ENCODE results near the gene PLEKHM1. TPM values are rescaled to one million over a fixed set of nuclear protein-coding genes. Genes with fewer than 3 reads are reported as not detected.
A peak's percentile ranks its signal among the peaks of the same experiment; 100 is the strongest.
"Not testable (repeated sequence)": the region's sequence is repeated elsewhere in the genome, so short reads cannot be mapped to it uniquely, and the experiment has no call there.

The PLEKHM1 gene
- total and polyA plus RNA-seq, 2 of the 13 experiments (the other 11 are each of a cell fraction or from before 2014, with no cell fraction given) = 7.6 to 13.5 TPM

GRCh38 chr17:45472249-45472648 is 18.3 kb downstream of the PLEKHM1 start (continued):
- TF ChIP-seq FOXP4 (CRISPR knock-in tag; IDR thresholded peaks at IDR 0.05) (0 out of 2 replicates have a peak, but pooled peaks have one; percentile 24), ZMYM4 (CRISPR knock-in tag; IDR thresholded peaks at IDR 0.05) (0 out of 2 replicates have a peak, but pooled peaks have one; percentile 14), MED1 (CRISPR knock-in tag; IDR thresholded peaks at IDR 0.05) (0 out of 2 replicates have a peak, but pooled peaks have one; percentile 8), PAXIP1 (CRISPR knock-in tag; conservative IDR thresholded peaks at IDR 0.05) (0 out of 2 replicates have a peak, but pooled peaks have one; percentile 17), ZNF331 (CRISPR knock-in tag; IDR thresholded peaks at IDR 0.05) (0 out of 2 replicates have a peak, but pooled peaks have one; percentile 47), ZNF687 (CRISPR knock-in tag; IDR thresholded peaks at IDR 0.05) (peak; percentile 41; the same call in 1 of the 2 replicates), ZFP1 (CRISPR knock-in tag; IDR thresholded peaks at IDR 0.05) (0 out of 2 replicates have a peak, but pooled peaks have one; percentile 30), GFI1 (CRISPR knock-in tag; IDR thresholded peaks at IDR 0.05; ENCODE audit: borderline replicate concordance) (peak; percentile 90), ETV5 (CRISPR knock-in tag; IDR thresholded peaks at IDR 0.05; ENCODE audit: borderline replicate concordance) (peak; percentile 53; the same call in 1 of the 2 replicates), RXRA (CRISPR knock-in tag; IDR thresholded peaks at IDR 0.05) (0 out of 2 replicates have a peak, but pooled peaks have one; percentile 15), PHF21A (CRISPR knock-in tag; IDR thresholded peaks at IDR 0.05) (peak; percentile 71)

- POLR2A ChIA-PET; in situ Hi-C loops (cut with HindIII; ENCODE audit: extremely low pct_ligation_motif_present, low pct_unique_long_range_greater_than_20kb); intact Hi-C loops (cut with micrococcal nuclease; ENCODE audit: unreplicated experiment); H3K4me3 ChIP-seq (replicated peaks in 1 of 3; ENCODE audit: insufficient read depth in 1 of 3, low read depth in 2 of 3, low read length in 3 of 3); H3K9ac ChIP-seq (ENCODE audit: insufficient read depth, low read depth, low read length); H3K4me2 ChIP-seq (ENCODE audit: low read depth, low read length); DNase-seq (ENCODE audit: low spot score); H3K9me3 ChIP-seq (ENCODE audit: low read length); H3K79me2 ChIP-seq (ENCODE audit: insufficient read depth, low read length); FAIRE-seq; H3K27me3 ChIP-seq (ENCODE audit: control insufficient read depth in 1 of 2, insufficient read depth in 2 of 2, low read length in 2 of 2); BruUV-seq (replicated peaks); H3K27ac ChIP-seq (ENCODE audit: extremely low read length, insufficient read depth, low read length); ATAC-seq; H2AFZ ChIP-seq (ENCODE audit: low read length); H4K20me1 ChIP-seq (ENCODE audit: insufficient read depth, low read length); CTCF ChIA-PET (ENCODE audit: low intra/inter-chr PET ratio, low total read pairs); H3K36me3 ChIP-seq (replicated peaks in 1 of 2; ENCODE audit: control insufficient read depth in 1 of 2, insufficient read depth in 2 of 2, low read length in 2 of 2): not testable (repeated sequence)
- H3K4me1 ChIP-seq (ENCODE audit: insufficient read depth, low read length) = peaks cover 10% of the 10 kb centered on the region
- WGBS (ENCODE audit: low lambda C conversion rate) = 88% methylated on average over 3 of the region's 4 CpGs
Measured at GRCh38 chr17:45469204-45469563, 21.3 kb downstream of the PLEKHM1 start.
